ENCODE measurements around the gene LIPK. TPM values are rescaled to one million over a fixed set of nuclear protein-coding genes. Genes with fewer than 3 reads are reported as not detected.

The LIPK gene
- total RNA-seq, 2 donors from 2014 or later: not detected

DNA sequence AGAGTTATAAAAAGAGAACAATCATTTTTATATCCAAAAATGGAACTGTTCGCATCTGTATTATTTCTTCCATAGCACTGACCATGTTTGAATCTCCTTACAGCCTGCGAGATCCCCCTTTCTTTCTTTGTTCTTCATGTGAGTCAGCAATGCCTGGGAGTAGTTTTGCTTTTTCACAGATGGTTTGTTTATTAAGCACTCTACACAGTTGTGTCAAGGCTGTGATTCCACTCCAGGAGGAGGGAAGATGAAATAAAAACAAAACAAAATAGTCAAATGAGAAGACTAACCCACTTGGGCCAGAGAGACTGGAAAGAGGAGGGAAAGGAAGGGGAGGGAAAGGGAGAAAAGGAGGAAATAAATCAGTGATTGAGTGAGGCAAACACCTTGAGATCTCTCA, 34.0 kb upstream of the LIPK start:
- Histone ChIP-seq H3K27ac (no peak overlapping the region), H3K4me1 (no peaks in the 10 kb centered on the region), H3K36me3 (replicated peaks in 1 of 2; ENCODE audit: insufficient read depth in 1 of 2, low read depth in 2 of 2) (no peaks in the 10 kb centered on the region), H3K4me3 (no peak overlapping the region), H3K9me3 (no peaks in the 10 kb centered on the region), H3K27me3 (no peaks in the 10 kb centered on the region)
- 70 to 77% methylated on average over 2 of the region's 2 CpGs for WGBS, 2 donors
- ATAC-seq (no peak), DNase-seq (no peak)
- no peak for TF ChIP-seq POLR2A (IDR thresholded peaks at IDR 0.05)
- TF ChIP-seq, protein P1, sequence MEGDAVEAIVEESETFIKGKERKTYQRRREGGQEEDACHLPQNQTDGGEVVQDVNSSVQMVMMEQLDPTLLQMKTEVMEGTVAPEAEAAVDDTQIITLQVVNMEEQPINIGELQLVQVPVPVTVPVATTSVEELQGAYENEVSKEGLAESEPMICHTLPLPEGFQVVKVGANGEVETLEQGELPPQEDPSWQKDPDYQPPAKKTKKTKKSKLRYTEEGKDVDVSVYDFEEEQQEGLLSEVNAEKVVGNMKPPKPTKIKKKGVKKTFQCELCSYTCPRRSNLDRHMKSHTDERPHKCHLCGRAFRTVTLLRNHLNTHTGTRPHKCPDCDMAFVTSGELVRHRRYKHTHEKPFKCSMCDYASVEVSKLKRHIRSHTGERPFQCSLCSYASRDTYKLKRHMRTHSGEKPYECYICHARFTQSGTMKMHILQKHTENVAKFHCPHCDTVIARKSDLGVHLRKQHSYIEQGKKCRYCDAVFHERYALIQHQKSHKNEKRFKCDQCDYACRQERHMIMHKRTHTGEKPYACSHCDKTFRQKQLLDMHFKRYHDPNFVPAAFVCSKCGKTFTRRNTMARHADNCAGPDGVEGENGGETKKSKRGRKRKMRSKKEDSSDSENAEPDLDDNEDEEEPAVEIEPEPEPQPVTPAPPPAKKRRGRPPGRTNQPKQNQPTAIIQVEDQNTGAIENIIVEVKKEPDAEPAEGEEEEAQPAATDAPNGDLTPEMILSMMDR (IDR thresholded peaks at IDR 0.05): no peak
- intact Hi-C loops (cut with DNase I): no loop called here

DNA sequence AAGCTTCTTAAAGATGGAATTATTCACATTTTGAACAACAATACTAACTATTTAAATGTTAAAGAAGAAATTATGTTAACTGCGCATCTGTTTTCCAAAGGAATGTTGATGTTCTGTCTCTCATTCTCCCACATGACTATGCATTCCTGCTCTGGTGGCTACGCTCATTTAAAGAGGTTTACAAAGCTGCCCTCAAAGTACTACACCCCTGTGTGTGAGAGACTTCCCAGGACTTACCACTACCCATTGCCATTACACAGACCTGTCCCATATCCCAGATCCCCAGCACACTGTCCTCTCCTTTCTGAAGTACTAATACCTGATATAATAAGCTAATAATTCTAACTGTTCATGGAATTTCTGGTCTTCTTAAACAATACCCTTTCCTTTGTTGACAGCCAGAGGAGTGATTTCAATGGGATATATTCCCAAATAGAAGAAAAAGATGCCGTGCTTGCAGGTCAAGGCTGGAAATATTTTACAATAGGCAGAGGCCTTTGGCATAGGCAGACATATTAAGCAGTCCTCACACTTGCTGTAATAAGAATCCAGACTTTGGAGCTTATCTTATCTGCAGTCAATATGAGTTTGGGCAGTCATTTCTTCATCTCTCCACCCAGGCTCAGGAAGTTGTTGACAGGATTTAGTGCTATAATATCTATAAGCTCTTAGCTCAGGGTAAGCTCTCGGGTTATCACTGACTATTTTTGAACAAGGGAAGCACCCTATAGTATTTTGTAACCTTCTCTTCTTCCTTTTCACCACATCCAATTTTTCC, 29.6 kb upstream of the LIPK start:
- TF ChIP-seq POLR2A (IDR thresholded peaks at IDR 0.05): no peak
- TF ChIP-seq, protein P1 (IDR thresholded peaks at IDR 0.05): no peak
- intact Hi-C loops (cut with DNase I): no loop called here
- 75 to 82% methylated on average over 4 of the region's 4 CpGs for WGBS, 2 donors

DNA sequence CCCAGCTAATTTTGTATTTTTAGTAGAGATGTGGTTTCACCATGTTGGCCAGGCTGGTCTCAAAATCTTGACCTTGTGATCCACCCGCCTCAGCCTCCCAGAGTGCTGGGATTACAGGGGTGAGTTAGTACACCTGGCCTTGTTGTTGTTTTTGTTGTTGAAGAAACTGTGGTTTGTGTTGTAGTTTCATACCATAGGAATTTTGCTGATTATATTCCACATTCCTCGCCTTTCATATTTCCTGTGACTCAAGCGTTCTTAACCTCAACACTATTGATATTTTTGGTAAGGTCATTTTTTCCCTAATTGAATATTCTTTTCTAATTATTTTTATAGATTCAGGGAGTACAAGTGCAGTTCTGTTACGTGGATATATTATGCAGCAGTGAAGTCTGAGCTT, 25.1 kb upstream of the LIPK start:
- Histone ChIP-seq H3K4me1 (no peaks in the 10 kb centered on the region), H3K36me3 (replicated peaks in 1 of 2; ENCODE audit: insufficient read depth in 1 of 2, low read depth in 2 of 2) (no peaks in the 10 kb centered on the region), H3K27ac (no peak overlapping the region), H3K9me3 (no peaks in the 10 kb centered on the region), H3K27me3 (no peaks in the 10 kb centered on the region), H3K4me3 (no peak overlapping the region)
- WGBS, 2 donors: 93 to 94% methylated on average over 4 of the region's 4 CpGs
- ATAC-seq (no peak), DNase-seq (no peak)
- TF ChIP-seq, protein P1 (IDR thresholded peaks at IDR 0.05): no peak
- TF ChIP-seq POLR2A (IDR thresholded peaks at IDR 0.05): no peak
- intact Hi-C loops (cut with DNase I): no loop called here

More for the DNA sequence above, 29.6 kb upstream of the LIPK start:
- Histone ChIP-seq H3K27ac (no peak overlapping the region), H3K9me3 (no peaks in the 10 kb centered on the region), H3K27me3 (no peaks in the 10 kb centered on the region), H3K4me1 (no peaks in the 10 kb centered on the region), H3K4me3 (no peak overlapping the region), H3K36me3 (replicated peaks in 1 of 2; ENCODE audit: insufficient read depth in 1 of 2, low read depth in 2 of 2) (no peaks in the 10 kb centered on the region)
- no peak for DNase-seq
- ATAC-seq: no peak

DNA sequence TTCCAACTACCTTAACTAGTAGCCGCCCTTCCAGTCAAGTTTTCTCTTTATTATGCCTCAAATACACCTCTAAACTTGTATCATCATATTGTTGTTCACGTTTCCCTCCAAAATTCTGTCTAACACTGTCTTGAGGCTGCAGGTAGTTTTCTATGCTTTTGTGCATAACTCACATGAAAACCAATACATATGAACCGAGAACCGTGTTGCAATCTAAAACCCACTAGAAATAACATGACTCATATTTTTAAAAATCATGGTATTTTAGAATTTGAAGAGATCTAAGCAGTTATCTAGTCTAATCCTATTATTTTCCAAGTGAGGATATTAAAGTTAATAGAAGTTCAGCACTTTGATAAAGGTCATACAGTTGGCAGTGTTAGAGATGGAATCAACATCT, 23.6 kb upstream of the LIPK start:
- intact Hi-C loops (cut with DNase I): no loop called here
- 73 to 74% methylated on average over 4 of the region's 4 CpGs for WGBS, 2 donors
- no peak for DNase-seq
- ATAC-seq: no peak
- no peaks in the 10 kb centered on the region for H3K4me1 ChIP-seq
- no peaks in the 10 kb centered on the region for H3K36me3 ChIP-seq (replicated peaks in 1 of 2; ENCODE audit: insufficient read depth in 1 of 2, low read depth in 2 of 2)
- H3K27ac ChIP-seq: no peak overlapping the region
- no peak overlapping the region for H3K4me3 ChIP-seq
- no peak for TF ChIP-seq POLR2A (IDR thresholded peaks at IDR 0.05)
- H3K9me3 ChIP-seq: no peaks in the 10 kb centered on the region
- no peaks in the 10 kb centered on the region for H3K27me3 ChIP-seq

DNA sequence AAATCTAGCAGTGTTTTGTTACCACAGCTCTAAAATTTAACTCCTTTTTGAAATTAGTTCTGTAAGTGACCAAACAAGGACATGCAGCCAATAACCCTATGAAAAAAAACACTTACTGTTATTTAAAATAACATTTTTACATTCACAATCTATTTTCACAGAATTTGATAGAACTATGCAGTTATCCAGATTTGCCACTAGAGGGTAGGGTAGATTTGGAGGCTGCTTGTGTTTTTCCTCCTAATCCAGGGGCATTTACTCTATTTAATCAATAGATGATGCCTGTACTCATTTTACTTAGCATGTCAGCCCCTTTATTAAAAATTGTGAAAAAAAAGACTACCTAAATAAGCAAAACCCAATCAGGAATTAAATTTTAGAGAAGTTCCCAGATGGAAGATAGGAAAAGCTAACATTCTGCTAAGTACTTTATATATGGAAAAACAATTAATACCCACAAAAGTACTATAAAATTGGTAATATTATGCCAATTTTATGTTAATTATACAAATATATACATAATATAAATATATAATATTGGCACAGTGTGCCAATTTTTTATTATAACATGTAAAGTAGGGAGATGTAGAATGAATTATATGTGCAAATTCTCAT, 18.1 kb upstream of the LIPK start:
- H3K4me1 ChIP-seq: no peaks in the 10 kb centered on the region
- no peaks in the 10 kb centered on the region for H3K9me3 ChIP-seq
- H3K27ac ChIP-seq: no peak overlapping the region
- H3K4me3 ChIP-seq: no peak overlapping the region
- ATAC-seq: no peak
- H3K36me3 ChIP-seq (replicated peaks in 1 of 2; ENCODE audit: insufficient read depth in 1 of 2, low read depth in 2 of 2): no peaks in the 10 kb centered on the region
- no peaks in the 10 kb centered on the region for H3K27me3 ChIP-seq
- intact Hi-C loops (cut with DNase I): no loop called here
- TF ChIP-seq, protein P1 (IDR thresholded peaks at IDR 0.05): peak; percentile 43 to 69 (median 63)
- no peak for TF ChIP-seq POLR2A (IDR thresholded peaks at IDR 0.05)
- DNase-seq: no peak
